DND-41 (cell line): ENCODE results near the gene PCNT.

Source experiments
- CTCF ChIP-seq: IDR thresholded peaks from 2 replicates; pipeline ENCODE4 v1.5.1; 2012; ENCODE audit warnings: borderline replicate concordance, low read length, moderate library complexity, mild to moderate bottlenecking; ENCODE audit not compliant: poor library complexity, severe bottlenecking; ENCODE audit errors: extremely low read depth
- EZH2 ChIP-seq: IDR thresholded peaks from 3 replicates; pipeline ENCODE4 v1.6.1; 2012; ENCODE audit warnings: borderline replicate concordance, low read depth, mild to moderate bottlenecking, moderate library complexity, low read length, inconsistent platforms; ENCODE audit not compliant: severe bottlenecking

- TF ChIP-seq CTCF (peak; percentile 1), EZH2 (no peak)
Measured at GRCh38 chr21:46372014-46372485, 48.1 kb downstream of the PCNT start.
